Mammary epithelial cell (primary cell): ENCODE results near the gene REEP6.

Experiments
- CTCF ChIP-seq, 2 donors: IDR thresholded peaks in 1 of 2; conservative IDR thresholded peaks in 1 of 2; 2 replicates each; pipeline ENCODE4 v1.5.1; 2011 to 2012; ENCODE audit warnings: inconsistent platforms in 2 of 2, low read length in 2 of 2, mild to moderate bottlenecking in 2 of 2, control low read depth in 1 of 2, low read depth in 1 of 2; ENCODE audit not compliant: insufficient read depth in 1 of 2; ENCODE audit errors: extremely low read depth in 1 of 2
- EZH2 ChIP-seq: IDR thresholded peaks from 2 replicates; pipeline ENCODE4 v1.6.1; 2012; ENCODE audit warnings: low read length, inconsistent platforms, borderline replicate concordance

- no peak for TF ChIP-seq CTCF (conservative IDR thresholded peaks at IDR 0.05 in 1 of 2, IDR thresholded peaks at IDR 0.05 in 1 of 2; ENCODE audit: extremely low read depth in 1 of 2, insufficient read depth in 1 of 2, low read depth in 1 of 2, low read length in 2 of 2)
- TF ChIP-seq EZH2: no peak
Measured at GRCh38 chr19:1466018-1466460, 24.9 kb upstream of the REEP6 start.
